SJCRH30 (cell line): Measurements from ENCODE around the gene FRMPD4. TPM values are rescaled to one million over a fixed set of nuclear protein-coding genes. Genes with fewer than 3 reads are reported as not detected.

Experiments
- DNase-seq, 2 experiments: peaks; one replicate each; pipeline ENCODE4 v3.0.0-alpha.2; 2015 to 2020
- H3K27ac ChIP-seq: fragments of 250-450 bp; sonication (Bioruptor Pico); 2 replicates; pipeline ENCODE4 v1.5.1; 2020; ENCODE audit warnings: mild to moderate bottlenecking, moderate library complexity
- H3K27me3 ChIP-seq: fragments of 250-450 bp; sonication (Bioruptor Pico); 2 replicates; pipeline ENCODE4 v1.5.1; 2020; ENCODE audit warnings: mild to moderate bottlenecking, moderate library complexity
- H3K36me3 ChIP-seq: fragments of 250-450 bp; sonication (Bioruptor Pico); 2 replicates; pipeline ENCODE4 v1.5.1; 2020; ENCODE audit warnings: mild to moderate bottlenecking, moderate library complexity
- H3K4me1 ChIP-seq: fragments of 250-450 bp; sonication (Bioruptor Pico); 2 replicates; pipeline ENCODE4 v1.5.1; 2020; ENCODE audit warnings: mild to moderate bottlenecking, moderate library complexity
- H3K4me3 ChIP-seq: fragments of 250-450 bp; sonication (Bioruptor Pico); 2 replicates; pipeline ENCODE4 v1.5.1; 2020; ENCODE audit warnings: mild to moderate bottlenecking, moderate library complexity
- H3K9me3 ChIP-seq: fragments of 250-450 bp; sonication (Bioruptor Pico); replicated peaks from 2 replicates; pipeline ENCODE4 v1.5.1; 2020; ENCODE audit warnings: mild to moderate bottlenecking, moderate library complexity
- total RNA-seq: library from RNA; depleted of rRNA; stranded (reverse); fragments of >200 nt; shearing (Covaris generic); gene quantifications from 2 replicates; pipeline ENCODE4 v1.2.3, GENCODE V29; 2014

Gene FRMPD4
- total RNA-seq, 1 experiment from 2014 or later: not detected

DNA sequence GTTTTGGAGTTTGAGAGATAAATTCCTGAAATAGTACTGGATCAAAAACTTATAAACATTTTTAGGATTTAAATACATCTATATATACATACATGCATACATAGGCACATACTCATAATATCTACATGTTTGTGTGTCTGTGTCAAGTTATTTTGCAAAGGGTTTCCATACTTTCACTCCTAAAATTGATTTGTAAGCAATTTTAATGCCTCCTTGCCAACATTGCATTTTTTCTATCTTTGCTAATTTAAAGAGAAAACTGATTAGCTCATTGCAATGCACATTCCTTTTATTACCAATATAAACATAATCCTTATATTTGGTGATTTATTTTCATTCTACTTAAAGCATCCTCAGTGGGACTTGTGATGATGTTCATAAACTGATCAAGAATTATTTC, 258.3 kb downstream of the FRMPD4 start:
- no peak overlapping the region for H3K4me3 ChIP-seq
- H3K9me3 ChIP-seq: no peaks in the 10 kb centered on the region
- no peak overlapping the region for H3K27ac ChIP-seq
- H3K27me3 ChIP-seq: no peaks in the 10 kb centered on the region
- no peaks in the 10 kb centered on the region for H3K4me1 ChIP-seq
- H3K36me3 ChIP-seq: no peaks in the 10 kb centered on the region
- no peak for DNase-seq

DNA sequence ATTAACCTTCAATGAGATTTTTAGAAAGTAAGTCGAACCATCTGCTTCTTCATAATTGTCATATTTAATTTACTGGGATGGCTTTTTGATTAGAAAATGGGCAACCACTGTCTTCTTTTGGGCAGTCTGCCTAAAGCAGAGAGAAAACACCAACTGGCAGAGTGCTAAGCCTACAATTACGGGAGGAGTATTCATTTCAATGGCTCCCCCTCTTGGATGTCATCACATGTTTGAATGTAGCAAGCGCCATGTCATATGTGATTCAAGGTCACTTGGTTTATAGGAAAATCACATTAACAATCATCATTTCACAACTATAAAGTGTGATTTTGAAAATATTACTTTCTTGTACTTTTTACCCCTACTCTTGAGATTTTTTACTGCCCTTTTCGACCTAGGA, 261.9 kb downstream of the FRMPD4 start:
- Histone ChIP-seq H3K27me3 (no peaks in the 10 kb centered on the region), H3K9me3 (no peaks in the 10 kb centered on the region), H3K4me3 (no peak overlapping the region), H3K36me3 (no peaks in the 10 kb centered on the region), H3K27ac (no peak overlapping the region), H3K4me1 (no peaks in the 10 kb centered on the region)
- no peak for DNase-seq

DNA sequence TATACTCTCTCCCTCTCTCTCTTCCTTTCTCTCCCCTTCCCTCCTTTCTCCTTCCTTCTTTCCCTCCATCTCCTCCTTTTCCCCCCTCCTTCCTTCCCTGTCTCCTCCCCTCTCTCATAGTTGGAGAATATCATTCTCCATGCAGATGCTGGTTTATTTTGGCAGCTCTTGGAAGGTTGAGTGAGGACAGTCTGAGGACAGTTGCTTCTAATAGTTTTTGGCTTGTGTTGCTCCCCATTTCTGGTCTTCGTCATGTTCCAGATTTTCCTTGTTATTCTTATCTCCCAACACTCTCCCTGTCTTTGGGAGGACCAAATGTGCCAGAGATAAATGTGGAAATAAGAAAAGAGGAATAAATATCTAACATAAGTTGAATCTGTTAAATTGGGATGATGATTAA, 263.0 kb downstream of the FRMPD4 start:
- Histone ChIP-seq H3K36me3 (no peaks in the 10 kb centered on the region), H3K4me3 (no peak overlapping the region), H3K27ac (no peak overlapping the region), H3K27me3 (no peaks in the 10 kb centered on the region), H3K9me3 (no peaks in the 10 kb centered on the region), H3K4me1 (no peaks in the 10 kb centered on the region)
- DNase-seq: no peak

DNA sequence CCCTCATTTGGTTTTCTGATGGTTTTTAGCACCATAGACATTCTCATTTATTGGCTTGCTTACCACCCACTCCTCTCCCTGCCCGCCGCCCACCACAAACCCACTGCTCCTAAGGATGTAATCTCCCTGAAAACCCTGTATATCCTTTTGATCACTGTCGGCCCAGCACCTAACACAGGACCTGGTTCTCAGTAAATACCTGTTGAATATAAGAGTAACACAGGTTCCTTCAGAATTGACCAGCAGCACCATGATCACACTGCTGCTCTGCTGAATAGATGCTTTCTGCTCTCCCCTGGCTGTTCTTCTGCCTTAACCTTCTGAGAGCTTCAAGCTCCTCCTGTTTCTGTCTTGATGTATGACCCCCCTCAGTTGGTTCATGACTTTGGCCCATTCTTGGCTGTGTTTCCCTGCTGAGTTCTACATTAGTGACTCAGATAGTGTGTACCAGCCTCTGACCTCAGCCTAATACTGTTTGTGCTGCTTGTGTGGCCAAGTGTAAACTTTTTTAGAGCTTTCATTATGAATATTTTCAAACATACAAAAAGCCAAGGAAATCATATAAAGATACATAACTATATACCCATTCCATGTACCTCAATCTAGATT, 265.3 kb downstream of the FRMPD4 start:
- no peaks in the 10 kb centered on the region for H3K36me3 ChIP-seq
- H3K4me1 ChIP-seq: no peaks in the 10 kb centered on the region
- DNase-seq: no peak
- H3K4me3 ChIP-seq: no peak overlapping the region
- H3K9me3 ChIP-seq: no peaks in the 10 kb centered on the region
- H3K27me3 ChIP-seq: no peaks in the 10 kb centered on the region
- no peak overlapping the region for H3K27ac ChIP-seq

DNA sequence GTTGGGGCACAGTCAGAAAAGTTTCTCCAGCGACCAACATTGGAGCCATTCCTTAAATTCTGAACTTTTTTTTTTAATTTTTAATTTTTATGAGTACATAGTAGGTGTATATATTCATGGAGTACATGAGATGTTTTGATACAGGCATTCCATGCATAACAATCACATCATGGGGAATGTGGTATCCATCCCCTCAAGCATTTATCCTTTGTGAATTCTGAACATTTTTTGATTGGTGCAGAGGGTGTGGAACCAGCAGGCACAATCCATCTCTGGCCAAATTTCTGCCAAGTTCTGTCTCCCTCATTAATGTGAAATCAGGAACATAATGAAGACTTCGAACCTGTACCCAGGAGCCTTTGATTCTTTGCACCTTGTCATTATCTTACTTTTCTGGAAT, 267.0 kb downstream of the FRMPD4 start:
- DNase-seq: no peak
- Histone ChIP-seq H3K27ac (no peak overlapping the region), H3K4me3 (no peak overlapping the region)

DNA sequence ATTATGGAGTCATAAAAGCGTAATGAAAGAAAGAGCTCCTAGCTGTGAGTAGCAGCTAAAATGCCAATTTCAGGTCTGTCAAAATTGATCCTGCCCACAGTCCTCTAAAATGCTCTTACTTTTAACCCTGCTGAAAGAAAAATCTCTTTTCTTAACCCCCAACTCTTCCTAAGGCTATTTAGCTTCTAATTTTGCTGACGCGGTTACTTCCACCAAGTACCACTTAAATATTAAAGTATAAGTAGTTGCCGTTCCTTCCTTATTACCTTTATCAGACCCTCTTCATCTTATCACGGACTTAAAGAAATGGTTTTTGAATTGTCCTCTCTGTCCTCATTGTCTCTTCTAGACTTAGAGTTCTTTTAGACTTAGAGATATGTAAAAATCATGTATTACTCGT, 272.2 kb downstream of the FRMPD4 start:
- H3K27ac ChIP-seq: no peak overlapping the region
- H3K9me3 ChIP-seq: no peaks in the 10 kb centered on the region
- H3K4me1 ChIP-seq: no peaks in the 10 kb centered on the region
- no peaks in the 10 kb centered on the region for H3K36me3 ChIP-seq
- no peak overlapping the region for H3K4me3 ChIP-seq
- DNase-seq: no peak
- H3K27me3 ChIP-seq: no peaks in the 10 kb centered on the region

More for the DNA sequence above, 267.0 kb downstream of the FRMPD4 start:
- Histone ChIP-seq H3K27me3 (no peaks in the 10 kb centered on the region), H3K36me3 (no peaks in the 10 kb centered on the region), H3K4me1 (no peaks in the 10 kb centered on the region), H3K9me3 (no peaks in the 10 kb centered on the region)

DNA sequence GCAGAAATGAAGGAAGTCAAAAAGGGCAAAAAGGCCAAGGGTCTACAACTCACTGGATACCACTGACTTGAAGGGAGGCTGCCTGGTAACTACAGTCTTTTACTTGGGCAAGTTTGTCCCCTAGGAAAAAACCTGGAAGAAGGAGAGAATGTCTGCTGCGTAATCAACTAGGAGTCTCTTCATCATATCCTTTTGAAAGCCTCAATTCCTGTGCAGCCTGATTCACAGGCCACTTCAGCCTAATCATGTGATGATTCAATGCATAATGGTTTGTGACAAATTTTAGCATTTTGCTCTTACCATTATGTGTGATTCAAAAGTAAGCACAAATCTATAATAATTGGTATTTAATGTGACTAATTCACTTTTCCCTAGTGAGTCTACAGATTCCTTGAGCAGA, 273.6 kb downstream of the FRMPD4 start:
- no peaks in the 10 kb centered on the region for H3K4me1 ChIP-seq
- no peaks in the 10 kb centered on the region for H3K27me3 ChIP-seq
- H3K9me3 ChIP-seq: no peaks in the 10 kb centered on the region
- H3K27ac ChIP-seq: no peak overlapping the region
- no peak for DNase-seq
- no peaks in the 10 kb centered on the region for H3K36me3 ChIP-seq
- no peak overlapping the region for H3K4me3 ChIP-seq

DNA sequence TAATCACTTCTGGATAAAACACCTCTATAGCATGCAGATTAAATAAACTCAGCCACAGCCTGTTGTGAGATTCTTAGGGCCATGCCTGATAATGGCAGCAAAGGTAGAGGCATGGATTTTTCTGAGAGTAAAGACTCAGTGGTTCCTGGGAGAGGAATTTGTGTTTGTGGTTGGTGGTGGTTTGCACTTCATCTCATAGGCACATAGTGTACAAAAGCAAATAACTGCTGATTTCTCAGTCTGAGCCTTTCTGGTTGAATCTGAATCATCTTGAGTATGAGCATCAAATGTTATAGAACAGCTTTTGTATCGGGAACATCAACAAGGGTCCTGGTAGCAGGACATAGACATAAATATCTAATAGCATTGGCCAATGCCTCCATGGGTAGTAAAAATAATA, 274.3 kb downstream of the FRMPD4 start:
- H3K4me3 ChIP-seq: no peak overlapping the region
- H3K4me1 ChIP-seq: no peaks in the 10 kb centered on the region
- H3K9me3 ChIP-seq: no peaks in the 10 kb centered on the region
- H3K27me3 ChIP-seq: no peaks in the 10 kb centered on the region
- no peak overlapping the region for H3K27ac ChIP-seq
- DNase-seq: no peak
- H3K36me3 ChIP-seq: no peaks in the 10 kb centered on the region

DNA sequence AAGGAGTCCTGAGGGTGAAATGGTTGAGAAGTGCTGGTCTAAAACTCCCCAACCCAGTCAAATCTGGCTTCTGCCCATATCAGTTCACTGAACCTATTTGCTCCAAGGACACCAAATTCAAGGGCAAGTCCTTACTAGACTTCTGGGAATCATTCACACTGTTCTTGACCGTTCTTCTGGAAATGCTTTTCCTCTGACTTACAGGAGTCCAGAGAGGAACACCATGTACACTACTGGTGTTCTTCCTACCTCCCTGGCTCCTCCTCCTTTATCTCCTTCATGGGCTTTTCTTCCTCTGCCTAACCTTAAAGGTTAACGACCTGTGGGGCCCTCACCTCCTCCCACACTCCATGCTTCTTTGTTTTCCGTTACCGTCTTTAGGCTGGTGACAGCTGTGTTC, 281.3 kb downstream of the FRMPD4 start:
- Histone ChIP-seq H3K36me3 (no peaks in the 10 kb centered on the region), H3K4me3 (no peak overlapping the region), H3K9me3 (no peaks in the 10 kb centered on the region), H3K4me1 (no peaks in the 10 kb centered on the region), H3K27ac (no peak overlapping the region), H3K27me3 (no peaks in the 10 kb centered on the region)
- no peak for DNase-seq

DNA sequence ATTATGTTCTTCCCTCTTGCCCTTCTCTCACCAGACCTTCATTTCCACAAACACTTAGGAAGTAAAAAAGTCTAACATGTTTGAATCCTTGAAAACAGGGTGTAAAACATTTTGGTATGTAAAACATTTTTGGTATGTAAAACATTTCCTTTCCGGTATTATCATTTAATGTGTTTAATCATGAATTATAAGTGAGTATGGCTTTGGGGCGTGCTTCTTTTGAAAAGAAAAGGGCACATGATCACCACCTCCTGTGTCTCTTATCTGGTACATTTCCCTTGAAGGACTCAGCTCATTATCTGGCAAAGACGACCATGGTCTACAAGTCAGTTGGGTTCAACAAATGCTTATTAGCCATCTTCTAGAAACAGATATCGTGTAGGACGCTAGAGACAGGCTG, 283.6 kb downstream of the FRMPD4 start:
- no peaks in the 10 kb centered on the region for H3K9me3 ChIP-seq
- H3K27me3 ChIP-seq: no peaks in the 10 kb centered on the region
- no peak overlapping the region for H3K27ac ChIP-seq
- no peaks in the 10 kb centered on the region for H3K4me1 ChIP-seq
- no peak overlapping the region for H3K4me3 ChIP-seq
- DNase-seq: no peak
- no peaks in the 10 kb centered on the region for H3K36me3 ChIP-seq

DNA sequence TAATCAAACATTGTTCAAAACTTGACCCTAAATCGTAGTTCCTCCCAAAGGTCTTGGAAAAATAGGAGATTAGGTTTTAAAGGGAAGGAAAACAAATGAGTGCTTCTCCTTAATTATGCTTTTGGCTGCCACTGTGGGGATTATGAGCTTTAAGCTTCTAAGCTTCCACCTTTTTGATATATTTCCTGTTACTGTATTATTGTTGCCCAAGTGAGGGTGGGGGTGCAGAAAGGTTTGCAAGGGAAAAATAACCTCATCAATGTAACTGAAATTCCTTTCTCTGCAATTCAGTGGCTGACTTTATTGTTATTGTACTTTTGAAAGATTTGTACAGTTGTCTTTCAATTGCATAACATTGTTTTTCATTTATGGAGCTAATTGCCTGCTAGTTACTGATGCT, 285.1 kb downstream of the FRMPD4 start:
- no peak for DNase-seq
- Histone ChIP-seq H3K36me3 (no peaks in the 10 kb centered on the region), H3K27me3 (no peaks in the 10 kb centered on the region), H3K9me3 (no peaks in the 10 kb centered on the region), H3K4me3 (no peak overlapping the region), H3K27ac (no peak overlapping the region), H3K4me1 (no peaks in the 10 kb centered on the region)

DNA sequence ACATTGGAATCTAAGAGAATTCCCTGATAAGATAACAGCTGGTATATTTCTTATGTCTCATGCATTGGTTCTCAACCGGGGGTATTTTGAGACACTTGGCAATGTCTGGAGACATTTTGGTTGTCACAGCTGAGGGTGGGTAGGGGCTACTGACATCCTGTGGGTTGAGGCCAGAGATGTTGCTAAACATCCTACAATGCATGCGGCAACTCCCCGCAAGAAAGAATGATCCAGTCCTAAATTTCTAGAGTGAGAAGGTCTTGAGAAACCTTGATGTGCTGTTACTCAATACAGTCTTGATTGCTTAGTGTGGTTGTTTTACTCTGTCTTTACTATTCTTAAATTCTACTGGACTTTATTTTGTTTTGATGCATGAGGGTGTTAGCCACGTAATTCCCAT, 287.2 kb downstream of the FRMPD4 start:
- Histone ChIP-seq H3K27me3 (no peaks in the 10 kb centered on the region), H3K4me3 (no peak overlapping the region), H3K27ac (no peak overlapping the region), H3K36me3 (no peaks in the 10 kb centered on the region), H3K9me3 (no peaks in the 10 kb centered on the region), H3K4me1 (no peaks in the 10 kb centered on the region)
- DNase-seq: no peak

DNA sequence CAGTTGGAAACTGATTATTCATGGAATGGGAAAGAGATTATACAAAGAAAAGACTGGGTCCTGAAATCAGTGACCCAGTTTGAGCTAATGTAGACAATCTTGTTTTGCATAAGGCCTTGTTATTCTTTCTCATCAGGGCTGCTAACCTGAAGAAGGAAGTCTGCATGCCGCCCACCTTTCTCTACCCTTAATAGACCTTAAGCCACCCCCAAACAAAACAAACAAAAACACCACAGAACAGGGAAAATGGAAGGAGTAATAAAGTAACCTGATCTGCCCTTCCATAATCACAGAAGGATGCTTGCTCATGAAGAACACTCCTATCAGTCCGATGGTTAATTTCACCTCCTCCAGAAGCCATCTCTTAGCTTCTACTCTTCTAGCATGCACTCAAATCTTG, 288.1 kb downstream of the FRMPD4 start:
- H3K9me3 ChIP-seq: no peaks in the 10 kb centered on the region
- H3K36me3 ChIP-seq: no peaks in the 10 kb centered on the region
- DNase-seq: no peak
- H3K4me3 ChIP-seq: no peak overlapping the region
- H3K27me3 ChIP-seq: no peaks in the 10 kb centered on the region
- no peaks in the 10 kb centered on the region for H3K4me1 ChIP-seq
- no peak overlapping the region for H3K27ac ChIP-seq

DNA sequence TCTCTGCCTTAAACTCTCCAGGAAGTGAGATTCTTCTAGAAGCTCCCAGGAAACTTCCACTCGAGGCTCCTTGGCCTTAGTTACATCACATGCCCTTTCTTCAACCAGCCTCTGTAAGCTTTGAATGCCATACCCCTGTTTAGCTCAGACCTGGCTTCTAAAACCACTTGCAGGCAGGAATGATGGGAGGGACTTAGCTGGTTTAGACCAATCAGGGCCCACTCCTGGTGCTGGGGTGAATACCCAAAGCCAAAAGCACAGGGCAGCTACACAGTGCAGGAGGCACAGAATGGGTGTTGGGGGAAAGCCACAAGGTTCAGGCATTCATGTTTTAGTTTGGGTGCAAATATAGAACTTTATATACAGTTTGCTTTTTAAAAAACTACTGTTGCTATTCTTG, 296.2 kb downstream of the FRMPD4 start:
- Histone ChIP-seq H3K9me3 (no peaks in the 10 kb centered on the region), H3K27ac (no peak overlapping the region), H3K27me3 (no peaks in the 10 kb centered on the region; the same call in 1 of the 2 replicates), H3K4me3 (no peak overlapping the region), H3K36me3 (no peaks in the 10 kb centered on the region), H3K4me1 (no peaks in the 10 kb centered on the region)
- no peak for DNase-seq

DNA sequence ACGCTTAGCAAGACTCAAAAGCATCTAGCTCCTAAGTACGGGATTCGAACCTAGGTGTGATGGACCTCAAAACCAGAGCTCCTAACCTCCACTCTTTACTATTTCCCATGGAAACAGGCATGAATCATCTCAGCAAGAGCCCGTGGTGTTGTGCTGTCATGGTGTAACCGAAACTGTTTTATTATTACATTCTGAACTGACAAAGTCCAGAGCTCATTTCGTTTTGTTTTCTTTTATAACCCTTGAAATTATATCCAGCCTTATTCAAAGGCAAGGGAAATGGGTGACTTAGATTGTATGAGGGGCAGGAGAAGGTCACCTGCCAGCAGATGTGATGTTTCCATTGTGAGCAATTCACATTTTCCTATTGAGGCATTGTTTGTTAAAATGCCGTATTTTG, 301.1 kb downstream of the FRMPD4 start:
- no peak overlapping the region for H3K4me3 ChIP-seq
- no peak for DNase-seq
- no peaks in the 10 kb centered on the region; the same call in 1 of the 2 replicates for H3K27me3 ChIP-seq
- no peaks in the 10 kb centered on the region for H3K4me1 ChIP-seq
- H3K27ac ChIP-seq: no peak overlapping the region
- H3K9me3 ChIP-seq: no peaks in the 10 kb centered on the region
- H3K36me3 ChIP-seq: no peaks in the 10 kb centered on the region

DNA sequence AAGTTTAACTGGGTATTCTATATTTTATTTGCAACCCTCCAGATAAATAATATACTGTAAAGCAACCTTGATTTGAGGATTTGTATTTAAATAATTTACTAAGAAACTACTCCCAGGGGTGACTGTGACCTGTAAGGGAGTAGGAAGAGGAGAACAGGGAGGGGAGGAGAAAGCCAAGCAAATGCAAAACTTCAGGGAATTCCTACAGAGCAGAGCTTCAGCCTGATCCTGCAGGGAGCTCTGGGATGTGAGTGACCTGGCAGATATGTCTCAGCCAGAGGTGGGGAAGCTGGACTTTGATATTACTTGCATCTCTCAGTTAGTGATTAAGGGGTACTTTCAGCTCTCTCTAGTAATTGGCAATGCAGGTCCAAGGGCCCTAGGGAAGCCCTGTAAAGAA, 302.0 kb downstream of the FRMPD4 start:
- no peaks in the 10 kb centered on the region for H3K36me3 ChIP-seq
- no peak overlapping the region for H3K4me3 ChIP-seq
- H3K9me3 ChIP-seq: no peaks in the 10 kb centered on the region
- H3K4me1 ChIP-seq: no peaks in the 10 kb centered on the region
- no peak for DNase-seq
- H3K27ac ChIP-seq: no peak overlapping the region
- no peaks in the 10 kb centered on the region; the same call in 1 of the 2 replicates for H3K27me3 ChIP-seq
